ENCODE measurements around the gene CD300C.

Gene CD300C

GRCh38 chr17:74545843-74546230, at the start of gene CD300C:
TSS of gene CD300C (minus strand) at chr17:74546115. CDS start at chr17:74545782, 333 bp downstream.
- H3K4me1 ChIP-seq (ENCODE audit: control insufficient read depth, insufficient read depth, low read length): no peaks in the 10 kb centered on the region
- DNase-seq (ENCODE audit: low read depth): no peak
- H3K9ac ChIP-seq (ENCODE audit: low read length): no peak within 1 kb of the TSS
- H3K9me3 ChIP-seq (ENCODE audit: control insufficient read depth, low read length): no peaks in the 10 kb centered on the region
- no peak within 1 kb of the TSS for H3K4me3 ChIP-seq (ENCODE audit: low read length)
- no peaks in the 10 kb centered on the region for H3K36me3 ChIP-seq (ENCODE audit: control insufficient read depth, insufficient read depth, low read length, severe bottlenecking)
- peaks cover 40% of the 10 kb centered on the region for H3K27me3 ChIP-seq (replicated peaks; ENCODE audit: control insufficient read depth, insufficient read depth, low read length)

GRCh38 chr17:74595037-74595750, 49.3 kb upstream of the CD300C start:
- peaks cover 35% of the 10 kb centered on the region for H3K27me3 ChIP-seq (replicated peaks; ENCODE audit: control insufficient read depth, insufficient read depth, low read length)
- DNase-seq (ENCODE audit: low read depth): no peak
- no peak overlapping the region for H3K9ac ChIP-seq (ENCODE audit: low read length)
- H3K4me3 ChIP-seq (ENCODE audit: low read length): no peak overlapping the region
- peaks cover 12% of the 10 kb centered on the region for H3K4me1 ChIP-seq (ENCODE audit: control insufficient read depth, insufficient read depth, low read length)
- no peaks in the 10 kb centered on the region for H3K36me3 ChIP-seq (ENCODE audit: control insufficient read depth, insufficient read depth, low read length, severe bottlenecking)
- peaks cover 5% of the 10 kb centered on the region for H3K9me3 ChIP-seq (ENCODE audit: control insufficient read depth, low read length)

- Histone ChIP-seq H3K27me3 (replicated peaks; ENCODE audit: control insufficient read depth, insufficient read depth, low read length) (peaks cover 35% of the 10 kb centered on the region), H3K9ac (ENCODE audit: low read length) (no peak within 1 kb of the TSS), H3K4me1 (ENCODE audit: control insufficient read depth, insufficient read depth, low read length) (peaks cover 12% of the 10 kb centered on the region), H3K9me3 (ENCODE audit: control insufficient read depth, low read length) (peaks cover 12% of the 10 kb centered on the region), H3K36me3 (ENCODE audit: control insufficient read depth, insufficient read depth, low read length, severe bottlenecking) (no peaks in the 10 kb centered on the region), H3K4me3 (ENCODE audit: low read length) (no peak within 1 kb of the TSS)
- no peak for DNase-seq (ENCODE audit: low read depth)
Measured at GRCh38 chr17:74592087-74592990, 46.4 kb upstream of the CD300C start, which contains the start of gene CD300LD. TSS of gene CD300LD (minus strand) at chr17:74592283. CDS start at chr17:74592202, 81 bp downstream.

GRCh38 chr17:74591503-74591902, 45.6 kb upstream of the CD300C start:
- H3K36me3 ChIP-seq (ENCODE audit: control insufficient read depth, insufficient read depth, low read length, severe bottlenecking): no peaks in the 10 kb centered on the region
- peaks cover 33% of the 10 kb centered on the region for H3K27me3 ChIP-seq (replicated peaks; ENCODE audit: control insufficient read depth, insufficient read depth, low read length)
- no peak overlapping the region for H3K4me3 ChIP-seq (ENCODE audit: low read length)
- H3K9me3 ChIP-seq (ENCODE audit: control insufficient read depth, low read length): peaks cover 12% of the 10 kb centered on the region
- no peak overlapping the region for H3K9ac ChIP-seq (ENCODE audit: low read length)
- DNase-seq (ENCODE audit: low read depth): no peak
- peaks cover 12% of the 10 kb centered on the region for H3K4me1 ChIP-seq (ENCODE audit: control insufficient read depth, insufficient read depth, low read length)

GRCh38 chr17:74585711-74586110, 39.8 kb upstream of the CD300C start:
- no peak overlapping the region for H3K9ac ChIP-seq (ENCODE audit: low read length)
- no peak overlapping the region for H3K4me3 ChIP-seq (ENCODE audit: low read length)
- peaks cover 33% of the 10 kb centered on the region for H3K27me3 ChIP-seq (replicated peaks; ENCODE audit: control insufficient read depth, insufficient read depth, low read length)
- DNase-seq (ENCODE audit: low read depth): no peak
- no peaks in the 10 kb centered on the region for H3K36me3 ChIP-seq (ENCODE audit: control insufficient read depth, insufficient read depth, low read length, severe bottlenecking)
- no peaks in the 10 kb centered on the region for H3K4me1 ChIP-seq (ENCODE audit: control insufficient read depth, insufficient read depth, low read length)
- peaks cover 16% of the 10 kb centered on the region for H3K9me3 ChIP-seq (ENCODE audit: control insufficient read depth, low read length)

GRCh38 chr17:74584292-74585060, 38.6 kb upstream of the CD300C start:
- DNase-seq (ENCODE audit: low read depth): no peak

GRCh38 chr17:74582633-74583032, 36.7 kb upstream of the CD300C start:
- peaks cover 9% of the 10 kb centered on the region for H3K9me3 ChIP-seq (ENCODE audit: control insufficient read depth, low read length)
- no peaks in the 10 kb centered on the region for H3K36me3 ChIP-seq (ENCODE audit: control insufficient read depth, insufficient read depth, low read length, severe bottlenecking)
- no peak overlapping the region for H3K4me3 ChIP-seq (ENCODE audit: low read length)
- DNase-seq (ENCODE audit: low read depth): no peak
- peaks cover 35% of the 10 kb centered on the region for H3K27me3 ChIP-seq (replicated peaks; ENCODE audit: control insufficient read depth, insufficient read depth, low read length)
- no peak overlapping the region for H3K9ac ChIP-seq (ENCODE audit: low read length)
- no peaks in the 10 kb centered on the region for H3K4me1 ChIP-seq (ENCODE audit: control insufficient read depth, insufficient read depth, low read length)

More at GRCh38 chr17:74584292-74585060, 38.6 kb upstream of the CD300C start:
- Histone ChIP-seq H3K9ac (ENCODE audit: low read length) (no peak overlapping the region), H3K36me3 (ENCODE audit: control insufficient read depth, insufficient read depth, low read length, severe bottlenecking) (no peaks in the 10 kb centered on the region), H3K27me3 (replicated peaks; ENCODE audit: control insufficient read depth, insufficient read depth, low read length) (peaks cover 33% of the 10 kb centered on the region), H3K9me3 (ENCODE audit: control insufficient read depth, low read length) (peaks cover 15% of the 10 kb centered on the region), H3K4me1 (ENCODE audit: control insufficient read depth, insufficient read depth, low read length) (no peaks in the 10 kb centered on the region), H3K4me3 (ENCODE audit: low read length) (no peak overlapping the region)

GRCh38 chr17:74579900-74580299, 34.0 kb upstream of the CD300C start:
- Histone ChIP-seq H3K4me3 (ENCODE audit: low read length) (no peak overlapping the region), H3K36me3 (ENCODE audit: control insufficient read depth, insufficient read depth, low read length, severe bottlenecking) (no peaks in the 10 kb centered on the region), H3K9ac (ENCODE audit: low read length) (no peak overlapping the region), H3K27me3 (replicated peaks; ENCODE audit: control insufficient read depth, insufficient read depth, low read length) (peaks cover 35% of the 10 kb centered on the region), H3K9me3 (ENCODE audit: control insufficient read depth, low read length) (peaks cover 7% of the 10 kb centered on the region), H3K4me1 (ENCODE audit: control insufficient read depth, insufficient read depth, low read length) (no peaks in the 10 kb centered on the region)
- no peak for DNase-seq (ENCODE audit: low read depth)

GRCh38 chr17:74578979-74579378, 33.1 kb upstream of the CD300C start:
- H3K4me3 ChIP-seq (ENCODE audit: low read length): no peak overlapping the region
- no peaks in the 10 kb centered on the region for H3K9me3 ChIP-seq (ENCODE audit: control insufficient read depth, low read length)
- DNase-seq (ENCODE audit: low read depth): no peak
- no peaks in the 10 kb centered on the region for H3K36me3 ChIP-seq (ENCODE audit: control insufficient read depth, insufficient read depth, low read length, severe bottlenecking)
- peaks cover 35% of the 10 kb centered on the region for H3K27me3 ChIP-seq (replicated peaks; ENCODE audit: control insufficient read depth, insufficient read depth, low read length)
- no peaks in the 10 kb centered on the region for H3K4me1 ChIP-seq (ENCODE audit: control insufficient read depth, insufficient read depth, low read length)
- no peak overlapping the region for H3K9ac ChIP-seq (ENCODE audit: low read length)

- Histone ChIP-seq H3K36me3 (ENCODE audit: control insufficient read depth, insufficient read depth, low read length, severe bottlenecking) (no peaks in the 10 kb centered on the region), H3K4me1 (ENCODE audit: control insufficient read depth, insufficient read depth, low read length) (peaks cover 4% of the 10 kb centered on the region), H3K9ac (ENCODE audit: low read length) (no peak overlapping the region), H3K9me3 (ENCODE audit: control insufficient read depth, low read length) (peaks cover 9% of the 10 kb centered on the region), H3K27me3 (replicated peaks; ENCODE audit: control insufficient read depth, insufficient read depth, low read length) (peaks cover 44% of the 10 kb centered on the region), H3K4me3 (ENCODE audit: low read length) (no peak overlapping the region)
- DNase-seq (ENCODE audit: low read depth): no peak
Measured at GRCh38 chr17:74574489-74575142, 28.7 kb upstream of the CD300C start.

Measured in adipocyte (in vitro differentiated cells).